CD14-positive monocyte (primary cell): ENCODE results near the gene CUX1. TPM values are rescaled to one million over a fixed set of nuclear protein-coding genes. Genes with fewer than 3 reads are reported as not detected.

Source experiments
- DNase-seq, 3 donors: peaks; one replicate each; pipeline ENCODE4 v3.0.0-alpha.2; 2011 to 2022
- H2AFZ ChIP-seq: 2 replicates; pipeline ENCODE4 v1.6.0; 2012; ENCODE audit warnings: mild to moderate bottlenecking, low read depth, low read length, inconsistent platforms; ENCODE audit not compliant: insufficient read depth, poor library complexity, severe bottlenecking
- H3K27ac ChIP-seq, 2 donors: 1 replicate in 1 of 2; 2 replicates in 1 of 2; pipeline ENCODE4 v1.5.1; 2012 to 2013; ENCODE audit warnings: low read length in 2 of 2, control low read depth in 1 of 2, inconsistent platforms in 1 of 2, low read depth in 1 of 2, mild to moderate bottlenecking in 1 of 2
- H3K27me3 ChIP-seq, 2 donors: one replicate each; pipeline versions ENCODE4 v1.6.0 to v1.6.1; 2011 to 2013; ENCODE audit warnings: low read length in 2 of 2; ENCODE audit not compliant: control insufficient read depth in 2 of 2, insufficient read depth in 2 of 2
- H3K36me3 ChIP-seq, 2 donors: replicated peaks in 1 of 2; 1 replicate in 1 of 2; 2 replicates in 1 of 2; pipeline versions ENCODE4 v1.5.1 to v1.6.1; 2012 to 2013; ENCODE audit warnings: low read length in 2 of 2, control low read depth in 1 of 2, inconsistent platforms in 1 of 2, mild to moderate bottlenecking in 1 of 2; ENCODE audit not compliant: insufficient read depth in 2 of 2, control insufficient read depth in 1 of 2
- H3K4me1 ChIP-seq, 2 donors: 1 replicate in 1 of 2; 2 replicates in 1 of 2; pipeline versions ENCODE4 v1.5.1 to v1.6.1; 2012 to 2013; ENCODE audit warnings: low read length in 2 of 2, control low read depth in 1 of 2, inconsistent platforms in 1 of 2, mild to moderate bottlenecking in 1 of 2, moderate library complexity in 1 of 2; ENCODE audit not compliant: insufficient read depth in 2 of 2, control insufficient read depth in 1 of 2
- H3K4me2 ChIP-seq: replicated peaks from 2 replicates; pipeline ENCODE3; 2012; ENCODE audit warnings: low read length, moderate library complexity, mild to moderate bottlenecking; ENCODE audit not compliant: poor library complexity, severe bottlenecking; ENCODE audit errors: extremely low read depth
- H3K4me3 ChIP-seq, 3 experiments: fragments of 200-600 bp in 1 of 3; sonication (generic) in 1 of 3; replicated peaks in 1 of 3; 1 replicate in 2 of 3; 2 replicates in 1 of 3; pipeline ENCODE4 v1.5.1; 2011 to 2013; ENCODE audit warnings: low read length in 3 of 3, mild to moderate bottlenecking in 3 of 3, control low read depth in 2 of 3, low read depth in 2 of 3, inconsistent platforms in 1 of 3, moderate library complexity in 1 of 3
- H3K79me2 ChIP-seq: 2 replicates; pipeline ENCODE4 v1.6.0; 2012; ENCODE audit warnings: mild to moderate bottlenecking, control low read depth, inconsistent platforms, low read length, moderate library complexity; ENCODE audit not compliant: insufficient read depth
- H3K9ac ChIP-seq: 2 replicates; pipeline ENCODE4 v1.6.0; 2017; ENCODE audit warnings: low read length, mild to moderate bottlenecking; ENCODE audit not compliant: insufficient read depth, poor library complexity, severe bottlenecking
- H3K9me3 ChIP-seq, 2 donors: replicated peaks in 1 of 2; 1 replicate in 1 of 2; 2 replicates in 1 of 2; pipeline versions ENCODE4 v1.5.1 to v1.6.1; 2012 to 2013; ENCODE audit warnings: low read length in 2 of 2, control low read depth in 1 of 2; ENCODE audit not compliant: control insufficient read depth in 1 of 2, insufficient read depth in 1 of 2
- H4K20me1 ChIP-seq: 2 replicates; pipeline ENCODE4 v1.6.0; 2012; ENCODE audit warnings: mild to moderate bottlenecking, low read length, control low read depth, moderate library complexity; ENCODE audit not compliant: insufficient read depth
- H3K27ac Mint-ChIP-seq, 7 donors: one replicate each; pipeline ENCODE4 v1.8.0; 2020; ENCODE audit warnings: mild to moderate bottlenecking in 7 of 7, mixed read lengths in 7 of 7, moderate library complexity in 6 of 7, inconsistent platforms in 2 of 7
- H3K27me3 Mint-ChIP-seq, 3 donors: one replicate each; pipeline ENCODE4 v1.8.0; 2021 to 2022; ENCODE audit warnings: low read depth in 3 of 3, mild to moderate bottlenecking in 3 of 3, mixed read lengths in 3 of 3, moderate library complexity in 3 of 3, inconsistent platforms in 1 of 3
- H3K36me3 Mint-ChIP-seq, 2 donors: one replicate each; pipeline ENCODE4 v1.8.0; 2020; ENCODE audit warnings: mixed read lengths in 2 of 2, inconsistent platforms in 1 of 2, mild to moderate bottlenecking in 1 of 2
- H3K4me1 Mint-ChIP-seq: one replicate; pipeline ENCODE4 v1.8.0; 2020; ENCODE audit warnings: mild to moderate bottlenecking, mixed read lengths
- H3K4me3 Mint-ChIP-seq, 2 donors: one replicate each; pipeline ENCODE4 v1.8.0; 2020; ENCODE audit warnings: mild to moderate bottlenecking in 2 of 2, mixed read lengths in 2 of 2, moderate library complexity in 1 of 2
- H3K9me3 Mint-ChIP-seq, 7 donors: one replicate each; pipeline ENCODE4 v1.8.0; 2020 to 2022; ENCODE audit warnings: mixed read lengths in 7 of 7, mild to moderate bottlenecking in 6 of 7, moderate library complexity in 6 of 7, inconsistent platforms in 2 of 7
- CTCF ChIP-seq: fragments of 200-600 bp; IDR thresholded peaks from one replicate; pipeline ENCODE4 v1.8.0; 2022; ENCODE audit warnings: antibody characterized with exemption, mild to moderate bottlenecking
- WGBS: methylation state at CpG from one replicate; pipeline ENCODE4 v1.1.5; 2013; ENCODE audit warnings: missing lambda C conversion rate; ENCODE audit not compliant: insufficient coverage; 5-methylcytosine and 5-hydroxymethylcytosine counted together
- intact Hi-C, 2 donors: fragments of 100-400 bp; cut with micrococcal nuclease; formaldehyde crosslinking; loops; one replicate each; pipeline versions ENCODE4 v1.15.0 to v1.15.1; 2023
- polyA plus RNA-seq, 3 donors: library from polyadenylated mRNA; depleted of rRNA in 1 of 3; unstranded in 2 of 3; stranded (reverse) in 1 of 3; fragments of 300-500 nt in 2 of 3; fragments of >200 nt in 1 of 3; fragmentation: Illumina TruSeq in 2 of 3; gene quantifications; 1 replicate in 2 of 3; 2 replicates in 1 of 3; pipeline ENCODE4 v1.2.3, GENCODE V29; 2012 to 2021

Gene CUX1
- polyA plus RNA-seq, 3 donors, result 17.6 to 38.0 (median 28.0) TPM

- no peak for TF ChIP-seq CTCF
- WGBS, result 95% methylated on average over 10 of the region's 20 CpGs
- Histone ChIP-seq H3K27ac (no peak overlapping the region), H3K4me2 (no peak overlapping the region), H3K27me3 (no peaks in the 10 kb centered on the region), H3K79me2 (no peaks in the 10 kb centered on the region), H3K9me3 (no peaks in the 10 kb centered on the region), H3K36me3 (no peaks in the 10 kb centered on the region), H3K9ac (peak overlapping the region; percentile 1), H3K4me1 (no peaks in the 10 kb centered on the region), H2AFZ (no peak overlapping the region), H3K4me3 (no peak overlapping the region), H4K20me1 (no peaks in the 10 kb centered on the region)
- Mint-ChIP-seq H3K4me3 (no peak overlapping the region), H3K4me1 (no peaks in the 10 kb centered on the region), H3K27ac (peak overlapping the region in 1 of 7 donors; percentile 66), H3K9me3 (peaks cover 0 to 2% (median 0%) of the 10 kb centered on the region in 7 donors), H3K36me3 (no peaks in the 10 kb centered on the region), H3K27me3 (peaks cover 2 to 7% (median 5%) of the 10 kb centered on the region in 3 donors)
- no peak for DNase-seq
- intact Hi-C loops, result no loop called here
Measured at GRCh38 chr7:101778026-101778580, 39.3 kb upstream of the CUX1 start.

DNA sequence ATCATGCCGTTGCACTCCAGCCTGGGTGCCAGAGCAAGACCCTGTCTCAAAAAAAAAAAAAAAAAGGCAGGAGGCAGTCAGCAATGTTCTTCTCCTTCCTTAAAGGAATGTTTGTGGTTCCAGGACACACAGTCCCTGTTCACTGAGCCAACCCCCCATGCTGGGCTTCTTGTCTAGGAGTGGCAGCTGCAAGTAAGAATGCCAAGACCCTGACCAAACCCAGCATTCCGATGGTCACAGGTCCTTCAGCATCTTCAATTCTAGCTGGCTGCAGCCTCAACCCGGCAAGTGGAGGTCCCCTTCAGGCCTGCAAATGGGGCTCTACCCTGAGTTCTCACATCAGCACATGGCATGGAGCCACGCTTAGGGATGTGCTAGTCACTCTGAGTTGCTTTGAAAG is 38.2 kb upstream of the CUX1 start:
- Histone ChIP-seq H3K4me3 (no peak overlapping the region), H3K4me2 (no peak overlapping the region), H3K79me2 (no peaks in the 10 kb centered on the region), H3K27ac (no peak overlapping the region), H2AFZ (no peak overlapping the region), H3K27me3 (no peaks in the 10 kb centered on the region), H4K20me1 (no peaks in the 10 kb centered on the region), H3K9me3 (no peaks in the 10 kb centered on the region), H3K36me3 (no peaks in the 10 kb centered on the region), H3K9ac (no peak overlapping the region), H3K4me1 (peaks cover 4% of the 10 kb centered on the region in 2 donors)
- Mint-ChIP-seq H3K27ac (no peak overlapping the region), H3K36me3 (no peaks in the 10 kb centered on the region), H3K27me3 (peaks cover 5 to 10% (median 8%) of the 10 kb centered on the region in 3 donors), H3K4me3 (no peak overlapping the region), H3K4me1 (peaks cover 6% of the 10 kb centered on the region), H3K9me3 (peaks cover 0 to 2% (median 0%) of the 10 kb centered on the region in 7 donors)
- WGBS, result 100% methylated on average over 4 of the region's 4 CpGs
- DNase-seq, result no peak
- intact Hi-C loops, result no loop called here
- no peak for TF ChIP-seq CTCF
